Subcutaneous adipose tissue (tissue), 4 donors: Measurements from ENCODE around the gene PALLD. TPM values are rescaled to one million over a fixed set of nuclear protein-coding genes. Genes with fewer than 3 reads are reported as not detected.

ENCODE experiments used
- CTCF ChIP-seq: fragments of 450-650 bp; IDR thresholded peaks from one replicate; pipeline ENCODE4 v1.5.1; 2016; ENCODE audit warnings: low read depth, mild to moderate bottlenecking, control low read depth, antibody characterized with exemption, moderate library complexity
- total RNA-seq, 4 donors: library from RNA; depleted of rRNA; stranded (reverse); fragments of >200 nt; gene quantifications; one replicate each; pipeline ENCODE4 v1.1.0, GENCODE V29; 2016

Gene PALLD
- total RNA-seq, 4 donors from 2014 or later, result 94.1 to 118 (median 110) TPM

DNA sequence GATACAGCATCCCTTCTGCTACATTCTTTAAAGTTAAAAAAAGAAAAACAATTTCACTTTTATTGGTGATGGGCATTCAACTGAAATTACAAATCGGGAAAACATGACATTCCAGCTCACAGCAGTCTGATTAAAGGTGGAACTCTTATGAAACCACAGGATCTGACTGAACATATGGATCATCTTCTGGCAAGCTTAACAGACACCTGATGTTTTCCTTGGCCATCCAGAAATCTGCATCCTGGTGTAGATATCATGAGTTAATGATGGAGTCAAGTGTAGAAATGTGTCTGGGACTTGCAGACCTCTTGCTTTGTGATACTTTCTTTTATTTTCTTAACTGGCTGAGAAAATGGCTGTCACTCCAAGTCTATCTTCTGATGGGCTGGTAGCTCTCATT is 345.3 kb downstream of the PALLD start:
- no peak for TF ChIP-seq CTCF

- no peak for TF ChIP-seq CTCF
Measured at GRCh38 chr4:168843635-168844034, 346.8 kb downstream of the PALLD start.

DNA sequence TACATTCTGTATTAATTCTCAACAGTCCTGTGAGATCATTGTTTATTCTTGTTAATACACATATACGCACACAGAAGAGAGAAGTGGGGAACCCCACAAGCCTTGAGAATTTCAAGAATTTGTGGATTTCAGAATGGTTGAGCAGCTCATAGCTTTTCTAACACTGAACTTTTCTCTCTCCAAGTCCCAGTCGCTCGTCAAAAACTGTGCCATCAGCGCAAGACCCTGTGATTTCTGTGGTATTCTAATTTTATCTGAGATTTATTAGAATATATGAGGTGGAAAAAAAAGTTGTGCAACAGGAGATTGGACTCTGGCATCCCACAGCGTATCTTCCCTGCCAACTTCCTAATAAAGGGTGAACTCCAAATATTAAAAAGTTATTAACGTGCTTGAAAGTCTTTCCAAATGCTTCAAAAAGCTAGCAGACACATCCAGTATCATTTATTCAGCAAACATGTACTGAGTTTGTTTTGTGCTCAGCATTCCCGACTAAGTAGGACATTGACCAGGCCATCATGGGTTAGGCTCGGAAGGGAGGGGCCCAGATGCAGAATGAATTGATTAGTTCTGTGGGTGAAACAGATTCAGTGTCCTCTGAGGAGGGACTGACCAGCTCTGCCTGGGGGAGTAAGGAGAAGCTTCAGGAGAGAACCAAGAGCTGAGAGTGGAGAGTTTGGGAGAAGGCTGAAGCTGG is 347.6 kb downstream of the PALLD start:
- TF ChIP-seq CTCF, result no peak

GRCh38 chr4:168845897-168846296 is 349.0 kb downstream of the PALLD start:
- no peak for TF ChIP-seq CTCF

- no peak for TF ChIP-seq CTCF
Measured at GRCh38 chr4:168846414-168846813, 349.6 kb downstream of the PALLD start.

- no peak for TF ChIP-seq CTCF
Measured at GRCh38 chr4:168847771-168848502, 351.1 kb downstream of the PALLD start.

GRCh38 chr4:168849030-168849675 is 352.3 kb downstream of the PALLD start:
- TF ChIP-seq CTCF, result no peak
